PFSK-1 (cell line): Measurements from ENCODE around the gene NAA50.

Source experiments
- FOXP2 ChIP-seq: optimal IDR thresholded peaks from 2 replicates; pipeline ENCODE3; 2011; ENCODE audit warnings: borderline replicate concordance, control low read depth, inconsistent platforms; ENCODE audit not compliant: insufficient read depth; ENCODE audit errors: extremely low read length, extremely low read depth
- POLR2AphosphoS5 ChIP-seq: IDR thresholded peaks from 2 replicates; pipeline ENCODE4 v1.6.1; 2012; ENCODE audit warnings: low read depth, mild to moderate bottlenecking, control low read depth, low read length, moderate library complexity
- SIN3A ChIP-seq: IDR thresholded peaks from 2 replicates; pipeline ENCODE4 v1.6.1; 2012; ENCODE audit warnings: mild to moderate bottlenecking, low read length, moderate library complexity, borderline replicate concordance; ENCODE audit not compliant: insufficient read depth
- TAF1 ChIP-seq: IDR thresholded peaks from 2 replicates; pipeline ENCODE4 v1.6.1; 2012; ENCODE audit warnings: low read length, control low read depth, borderline replicate concordance; ENCODE audit not compliant: insufficient read depth
- TF ChIP-seq, protein P1 (sequence below), 2 experiments: IDR thresholded peaks; 2 replicates each; pipeline versions ENCODE4 v1.6.1 to v1.8.0; 2011 to 2012; ENCODE audit warnings: low read depth in 2 of 2, low read length in 2 of 2, control low read depth in 1 of 2, inconsistent platforms in 1 of 2, mild to moderate bottlenecking in 1 of 2, moderate library complexity in 1 of 2; ENCODE audit not compliant: insufficient read depth in 1 of 2

NAA50 gene

DNA sequence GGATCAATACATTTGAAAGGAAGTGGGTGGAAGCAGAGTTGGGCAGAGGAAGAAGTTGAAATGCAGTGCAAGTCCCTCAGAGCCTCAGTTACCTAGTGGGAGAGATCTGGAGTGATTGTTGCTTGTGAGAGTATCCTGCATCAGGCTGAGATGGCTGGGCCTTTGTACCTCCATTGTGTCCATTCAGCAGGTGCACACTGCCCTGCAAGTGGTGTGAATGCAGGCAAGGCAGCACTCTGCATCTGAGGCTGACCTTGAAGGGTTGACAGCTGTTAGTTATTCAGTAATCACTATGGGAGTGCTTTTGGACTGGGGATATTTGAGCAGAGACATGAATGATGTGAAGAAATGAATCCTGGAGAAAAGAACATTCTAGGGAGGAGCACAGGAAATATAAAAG, 25.9 kb upstream of the NAA50 start:
- TF ChIP-seq POLR2AphosphoS5: no peak
- no peak for TF ChIP-seq FOXP2
- TF ChIP-seq, protein P1, sequence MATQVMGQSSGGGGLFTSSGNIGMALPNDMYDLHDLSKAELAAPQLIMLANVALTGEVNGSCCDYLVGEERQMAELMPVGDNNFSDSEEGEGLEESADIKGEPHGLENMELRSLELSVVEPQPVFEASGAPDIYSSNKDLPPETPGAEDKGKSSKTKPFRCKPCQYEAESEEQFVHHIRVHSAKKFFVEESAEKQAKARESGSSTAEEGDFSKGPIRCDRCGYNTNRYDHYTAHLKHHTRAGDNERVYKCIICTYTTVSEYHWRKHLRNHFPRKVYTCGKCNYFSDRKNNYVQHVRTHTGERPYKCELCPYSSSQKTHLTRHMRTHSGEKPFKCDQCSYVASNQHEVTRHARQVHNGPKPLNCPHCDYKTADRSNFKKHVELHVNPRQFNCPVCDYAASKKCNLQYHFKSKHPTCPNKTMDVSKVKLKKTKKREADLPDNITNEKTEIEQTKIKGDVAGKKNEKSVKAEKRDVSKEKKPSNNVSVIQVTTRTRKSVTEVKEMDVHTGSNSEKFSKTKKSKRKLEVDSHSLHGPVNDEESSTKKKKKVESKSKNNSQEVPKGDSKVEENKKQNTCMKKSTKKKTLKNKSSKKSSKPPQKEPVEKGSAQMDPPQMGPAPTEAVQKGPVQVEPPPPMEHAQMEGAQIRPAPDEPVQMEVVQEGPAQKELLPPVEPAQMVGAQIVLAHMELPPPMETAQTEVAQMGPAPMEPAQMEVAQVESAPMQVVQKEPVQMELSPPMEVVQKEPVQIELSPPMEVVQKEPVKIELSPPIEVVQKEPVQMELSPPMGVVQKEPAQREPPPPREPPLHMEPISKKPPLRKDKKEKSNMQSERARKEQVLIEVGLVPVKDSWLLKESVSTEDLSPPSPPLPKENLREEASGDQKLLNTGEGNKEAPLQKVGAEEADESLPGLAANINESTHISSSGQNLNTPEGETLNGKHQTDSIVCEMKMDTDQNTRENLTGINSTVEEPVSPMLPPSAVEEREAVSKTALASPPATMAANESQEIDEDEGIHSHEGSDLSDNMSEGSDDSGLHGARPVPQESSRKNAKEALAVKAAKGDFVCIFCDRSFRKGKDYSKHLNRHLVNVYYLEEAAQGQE (IDR thresholded peaks at IDR 0.05; ENCODE audit: insufficient read depth in 1 of 2, low read depth in 2 of 2, low read length in 2 of 2): no peak
- TF ChIP-seq SIN3A: no peak
- no peak for TF ChIP-seq TAF1

DNA sequence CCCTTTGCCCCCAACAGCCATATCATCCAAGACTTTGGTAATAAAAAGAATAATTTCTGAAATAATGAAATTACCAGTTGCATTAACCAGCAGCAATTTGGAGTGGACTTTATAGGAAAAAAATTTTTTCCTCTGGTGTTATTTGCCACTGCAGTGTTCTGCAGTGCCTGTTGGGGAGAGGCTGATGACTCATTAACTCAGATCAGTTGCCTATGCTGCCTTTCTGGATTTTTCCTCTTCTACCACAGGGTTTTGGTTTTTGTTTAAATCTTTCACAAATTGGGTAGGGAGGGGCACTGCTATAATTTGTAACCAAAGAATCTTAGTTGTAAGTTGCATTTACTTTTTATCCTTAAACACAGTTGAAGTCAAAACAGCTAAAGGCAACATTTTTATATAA, 23.5 kb upstream of the NAA50 start:
- TF ChIP-seq, protein P1 (IDR thresholded peaks at IDR 0.05; ENCODE audit: insufficient read depth in 1 of 2, low read depth in 2 of 2, low read length in 2 of 2): no peak
- no peak for TF ChIP-seq POLR2AphosphoS5

DNA sequence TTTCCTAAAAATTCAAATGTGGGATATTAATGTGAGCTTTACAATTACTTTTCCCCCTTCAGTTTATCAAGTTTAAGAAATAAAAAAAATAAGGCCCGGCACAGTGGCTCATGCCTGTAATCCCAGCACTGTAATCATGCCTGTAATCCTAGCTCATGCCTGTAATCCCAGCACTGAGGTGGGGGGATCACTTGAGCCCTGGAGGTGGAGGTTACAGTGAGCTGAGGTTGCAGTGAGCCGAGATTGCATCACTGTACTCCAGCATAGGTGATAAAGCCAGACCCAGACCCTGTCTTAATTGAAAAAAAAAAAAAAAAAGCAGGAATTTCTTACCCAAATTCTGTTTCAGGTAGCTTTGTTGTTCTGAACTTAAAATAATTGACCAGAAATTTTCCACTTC, 18.6 kb upstream of the NAA50 start:
- TF ChIP-seq FOXP2 (no peak), POLR2AphosphoS5 (no peak), SIN3A (no peak), TAF1 (no peak)
- TF ChIP-seq, protein P1 (IDR thresholded peaks at IDR 0.05; ENCODE audit: insufficient read depth in 1 of 2, low read depth in 2 of 2, low read length in 2 of 2): no peak

DNA sequence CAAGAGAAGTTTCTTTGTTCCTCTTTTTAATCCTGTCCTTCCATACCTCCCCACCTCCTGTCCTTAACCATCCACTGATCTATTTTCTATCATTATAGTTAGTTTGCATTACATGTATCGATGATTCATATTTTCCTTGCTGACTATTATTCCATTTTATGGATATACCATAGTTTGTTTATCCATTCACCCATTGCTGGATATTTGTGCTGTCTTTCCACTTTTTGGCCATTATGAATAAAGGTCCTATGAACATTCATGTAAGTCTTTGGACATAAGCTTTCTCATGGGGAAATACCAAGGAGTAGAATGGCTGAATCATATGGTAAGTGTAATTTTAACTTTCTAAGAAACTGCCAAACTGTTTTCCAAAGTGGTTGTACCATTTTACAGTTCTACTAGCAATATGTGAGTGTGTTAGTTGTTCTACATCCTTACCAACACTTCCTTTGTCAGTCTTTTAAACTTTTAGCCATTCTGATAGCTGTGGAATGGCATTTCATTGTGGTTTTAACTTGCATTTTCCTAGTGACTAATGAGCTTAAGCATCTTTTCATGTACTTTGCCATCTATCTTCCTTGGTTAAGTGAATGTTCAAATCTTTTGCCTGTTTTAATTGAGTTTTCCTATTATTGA, 12.5 kb upstream of the NAA50 start:
- TF ChIP-seq POLR2AphosphoS5 (no peak), FOXP2 (no peak), SIN3A (no peak), TAF1 (no peak)
- TF ChIP-seq, protein P1 (IDR thresholded peaks at IDR 0.05; ENCODE audit: insufficient read depth in 1 of 2, low read depth in 2 of 2, low read length in 2 of 2): no peak

DNA sequence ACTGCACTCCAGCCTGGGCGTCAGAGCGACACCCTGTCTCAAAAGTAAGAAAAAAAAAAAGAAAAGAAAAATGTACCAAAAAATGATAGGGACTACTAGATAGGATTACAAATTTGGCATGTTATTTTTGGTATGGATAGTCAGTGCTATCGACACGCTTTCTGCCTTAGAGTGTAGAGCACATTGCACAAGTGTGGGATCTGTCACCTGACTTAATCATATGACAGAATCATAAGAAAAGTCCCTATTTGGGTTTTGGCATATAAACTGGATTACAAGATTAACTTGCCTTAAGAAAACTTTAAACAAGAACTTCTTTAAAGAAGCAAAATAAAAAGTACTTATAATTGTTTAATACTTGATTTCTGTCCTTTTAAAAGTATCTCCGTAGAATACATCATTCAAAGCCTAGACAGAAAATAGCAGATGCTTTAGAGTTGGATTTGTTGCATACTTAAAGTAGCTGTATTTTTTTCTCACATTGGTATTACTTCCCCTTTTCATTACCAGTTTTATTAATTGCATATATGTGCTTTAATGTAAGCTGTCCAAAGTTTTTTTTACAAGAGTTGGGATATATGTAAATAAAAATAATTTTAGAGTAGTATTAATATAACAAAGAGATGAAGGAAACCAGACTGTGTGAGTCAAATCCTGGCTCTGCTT, 8.6 kb upstream of the NAA50 start:
- no peak for TF ChIP-seq SIN3A
